Measurements from ENCODE around the gene GNAS. TPM values are rescaled to one million over a fixed set of nuclear protein-coding genes. Genes with fewer than 3 reads are reported as not detected.

Gene GNAS
- total and polyA plus RNA-seq, 9 of the 15 experiments (the other 6 are each of a cell fraction or from before 2014, with no cell fraction given): 128 to 648 (median 266) TPM

DNA sequence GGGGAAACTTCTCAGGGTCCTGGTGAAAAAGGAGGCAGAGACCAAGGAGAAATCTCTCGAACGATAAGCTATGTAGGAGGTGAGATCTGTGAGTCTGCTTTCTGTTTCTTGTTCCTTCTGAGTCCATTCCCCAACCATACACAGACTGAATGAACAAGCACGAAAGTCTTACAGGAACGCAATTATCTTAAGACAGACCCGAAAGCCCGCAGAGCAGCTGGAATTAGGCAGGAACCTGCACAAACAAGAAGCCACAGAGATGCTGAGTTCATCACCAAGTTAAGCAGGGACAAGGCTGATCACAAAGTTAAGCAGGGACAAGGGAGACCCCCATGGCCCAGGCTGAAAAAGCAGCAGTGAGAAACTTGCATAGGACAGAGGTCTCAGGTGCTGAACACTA, 107.1 kb downstream of the GNAS start:
- no peak overlapping the region for H2AFZ ChIP-seq (ENCODE audit: low read depth, low read length)
- peaks cover 15 to 17% of the 10 kb centered on the region in 2 experiments for H3K27me3 ChIP-seq (ENCODE audit: control insufficient read depth in 2 of 2, insufficient read depth in 2 of 2, low read length in 2 of 2)
- TF ChIP-seq CBX2 (IDR thresholded peaks at IDR 0.05; ENCODE audit: insufficient read depth, low read length, poor library complexity, severe bottlenecking) (no peak), GATAD2B (IDR thresholded peaks at IDR 0.05; ENCODE audit: borderline replicate concordance) (no peak), MEF2D (tag; conservative IDR thresholded peaks at IDR 0.05; ENCODE audit: low read depth) (no peak), CXXC5 (CRISPR knock-in tag; IDR thresholded peaks at IDR 0.05) (no peak), RBM14 (IDR thresholded peaks at IDR 0.05; ENCODE audit: borderline replicate concordance, insufficient read depth, low read depth, low read length) (no peak), ZNF561 (CRISPR knock-in tag; conservative IDR thresholded peaks at IDR 0.05) (no peak), PRMT5 (CRISPR knock-in tag; IDR thresholded peaks at IDR 0.05) (no peak), NFE2 (IDR thresholded peaks at IDR 0.05; ENCODE audit: low read depth) (no peak), ZNF121 (CRISPR knock-in tag; conservative IDR thresholded peaks at IDR 0.05) (no peak), MTF1 (CRISPR knock-in tag; IDR thresholded peaks at IDR 0.05; ENCODE audit: borderline replicate concordance) (no peak), TFAM (CRISPR knock-in tag; conservative IDR thresholded peaks at IDR 0.05) (no peak), TAF1 (IDR thresholded peaks at IDR 0.05; ENCODE audit: control insufficient read depth, extremely low read depth, insufficient read depth, low read length, severe bottlenecking) (no peak), SRSF7 (optimal IDR thresholded peaks at IDR 0.05; ENCODE audit: low read depth, low read length) (no peak), FOXA1 (IDR thresholded peaks at IDR 0.05; ENCODE audit: borderline replicate concordance) (no peak)
- ChIA-PET CTCF (ENCODE audit: low intra/inter-chr PET ratio) (no interaction called here), POLR2A (interaction anchor here (0.6 to 3.1 kb wide), 5 partner anchors 9 to 62 kb away, joined by 3 to 17 read pairs (median 6); no protein-coding TSS in a partner anchor)
- H3K9me3 ChIP-seq (replicated peaks; ENCODE audit: control insufficient read depth, insufficient read depth, low read depth, low read length): no peaks in the 10 kb centered on the region
- intact Hi-C loops (cut with micrococcal nuclease): no loop called here
- WGBS (ENCODE audit: insufficient coverage, low coverage, missing lambda C conversion rate): 2% methylated on average over 6 of the region's 6 CpGs
- H3K4me1 ChIP-seq (replicated peaks in 1 of 2; ENCODE audit: control insufficient read depth in 2 of 2, insufficient read depth in 2 of 2, low read length in 2 of 2): no peaks in the 10 kb centered on the region
- H3K9ac ChIP-seq (ENCODE audit: insufficient read depth in 1 of 2, low read depth in 2 of 2, low read length in 2 of 2): no peak overlapping the region
- FAIRE-seq (no peak), ATAC-seq (peak; percentile 45), DNase-seq (ENCODE audit: extremely low read depth in 1 of 4, low spot score in 3 of 4) (no peak)
- H3K4me2 ChIP-seq (ENCODE audit: insufficient read depth, low read length): no peak overlapping the region; the same call in 1 of the 2 replicates
- H3K27ac ChIP-seq (ENCODE audit: extremely low read depth, low read depth, low read length): no peak overlapping the region
- H3K4me3 ChIP-seq: no peak overlapping the region
- H4K20me1 ChIP-seq (replicated peaks; ENCODE audit: control insufficient read depth, insufficient read depth, low read length): no peaks in the 10 kb centered on the region
- no peaks in the 10 kb centered on the region for H3K9me1 ChIP-seq (ENCODE audit: control insufficient read depth, insufficient read depth, low read length)
- no peaks in the 10 kb centered on the region for H3K79me2 ChIP-seq (ENCODE audit: control insufficient read depth, insufficient read depth, low read length)
- H3K36me3 ChIP-seq (ENCODE audit: control insufficient read depth, insufficient read depth, low read length): no peaks in the 10 kb centered on the region
- BruUV-seq (replicated peaks): no TSS peak
- in situ Hi-C loops (cut with MboI): no loop called here

MicroRNA genes within 50 kb of the gene (microRNA counts, 767-probe panel; counts per million panel counts)
- microRNA hsa-miR-296-3p (not detected), microRNA hsa-miR-296-5p (3,455 counts per million, percentile 75 among the panel's probes with 10 or more counts), microRNA hsa-miR-298 (not detected)

Small RNAs within 50 kb of the gene (microRNA-seq; reads per million reads assigned to microRNA genes)
- gene MIR298 (ENCODE audit: borderline microRNAs expressed): not detected

Small RNAs within 50 kb of the gene (small RNA-seq; reads per million reads assigned to genes)
- not detected for gene MIR298
- not detected for gene RF02127
- gene RF02128: not detected
- gene RF02130: not detected
- not detected for gene RF02131

Other genes starting within 250 kb of the GNAS start
Only the 7 nearest of the 8 such genes appear.
- gene NPEPL1, start 159.9 kb upstream of the GNAS start, total RNA-seq (2014; rRNA removed): 1.1 and 1.4 TPM in 2 replicates
- gene NPEPL1, start 159.9 kb upstream of the GNAS start, total RNA-seq (2014; rRNA removed; fragmentation: Illumina TruSeq; extraction: Trizol): 0.22 and 0.29 TPM in 2 replicates
- 1.7 and 1.9 TPM in 2 replicates for gene NPEPL1, start 159.9 kb upstream of the GNAS start, total RNA-seq (2015; rRNA removed; fragmentation: Illumina TruSeq; extraction: Trizol)
- gene NPEPL1, start 159.9 kb upstream of the GNAS start, total RNA-seq (2021): 2.3 and 3.9 TPM in 2 replicates
- gene NPEPL1, start 159.9 kb upstream of the GNAS start, polyA plus RNA-seq (2011; rRNA removed): 0.36 and 1.6 TPM in 2 replicates
- 0.94 and 1.8 TPM in 2 replicates for gene NPEPL1, start 159.9 kb upstream of the GNAS start, polyA plus RNA-seq (2014; fragmentation: Illumina TruSeq; extraction: Trizol)
- gene NPEPL1, start 159.9 kb upstream of the GNAS start, polyA plus RNA-seq (2014; fragmentation: Nextera tagmentation; extraction: Ambion mirVana): under 1 TPM; 0.04 to 0.07 TPM
- gene NPEPL1, start 159.9 kb upstream of the GNAS start, polyA plus RNA-seq (2014; rRNA removed): 5.0 and 5.6 TPM in 2 replicates
- gene GNAS-AS1, start 1.8 kb upstream of the GNAS start, total RNA-seq (2014; rRNA removed): 0.73 and 2.5 TPM in 2 replicates
- gene GNAS-AS1, start 1.8 kb upstream of the GNAS start, total RNA-seq (2014; rRNA removed; fragmentation: Illumina TruSeq; extraction: Trizol): 0.25 and 0.45 TPM in 2 replicates
- gene GNAS-AS1, start 1.8 kb upstream of the GNAS start, total RNA-seq (2015; rRNA removed; fragmentation: Illumina TruSeq; extraction: Trizol): 0.64 and 0.69 TPM in 2 replicates
- 1.2 and 1.3 TPM in 2 replicates for gene GNAS-AS1, start 1.8 kb upstream of the GNAS start, total RNA-seq (2021)
- gene GNAS-AS1, start 1.8 kb upstream of the GNAS start, polyA plus RNA-seq (2011; rRNA removed): 0.07 TPM in 2 replicates
- 0.21 and 0.90 TPM in 2 replicates for gene GNAS-AS1, start 1.8 kb upstream of the GNAS start, polyA plus RNA-seq (2014; fragmentation: Illumina TruSeq; extraction: Trizol)
- gene GNAS-AS1, start 1.8 kb upstream of the GNAS start, polyA plus RNA-seq (2014; fragmentation: Nextera tagmentation; extraction: Ambion mirVana): under 1 TPM; 0.04 to 0.14 TPM
- 1.0 and 1.8 TPM in 2 replicates for gene GNAS-AS1, start 1.8 kb upstream of the GNAS start, polyA plus RNA-seq (2014; rRNA removed)
- gene NELFCD, start 128.5 kb downstream of the GNAS start, total RNA-seq (2014; rRNA removed): 96.5 and 113 TPM in 2 replicates
- gene NELFCD, start 128.5 kb downstream of the GNAS start, total RNA-seq (2014; rRNA removed; fragmentation: Illumina TruSeq; extraction: Trizol): 77.9 and 80.6 TPM in 2 replicates
- gene NELFCD, start 128.5 kb downstream of the GNAS start, total RNA-seq (2015; rRNA removed; fragmentation: Illumina TruSeq; extraction: Trizol): 84.7 and 86.6 TPM in 2 replicates
- 111 and 116 TPM in 2 replicates for gene NELFCD, start 128.5 kb downstream of the GNAS start, total RNA-seq (2021)
- gene NELFCD, start 128.5 kb downstream of the GNAS start, polyA plus RNA-seq (2011; rRNA removed): 138 and 163 TPM in 2 replicates
- gene NELFCD, start 128.5 kb downstream of the GNAS start, polyA plus RNA-seq (2014; fragmentation: Illumina TruSeq; extraction: Trizol): 136 and 137 TPM in 2 replicates
- 10 to 100 TPM; 11.7 to 22.2 TPM for gene NELFCD, start 128.5 kb downstream of the GNAS start, polyA plus RNA-seq (2014; fragmentation: Nextera tagmentation; extraction: Ambion mirVana)
- 121 and 123 TPM in 2 replicates for gene NELFCD, start 128.5 kb downstream of the GNAS start, polyA plus RNA-seq (2014; rRNA removed)
- 73.2 and 83.8 TPM in 2 replicates for gene CTSZ, start 154.5 kb downstream of the GNAS start, total RNA-seq (2014; rRNA removed)
- gene CTSZ, start 154.5 kb downstream of the GNAS start, total RNA-seq (2014; rRNA removed; fragmentation: Illumina TruSeq; extraction: Trizol): 62.6 and 63.8 TPM in 2 replicates
- 82.8 and 82.9 TPM in 2 replicates for gene CTSZ, start 154.5 kb downstream of the GNAS start, total RNA-seq (2015; rRNA removed; fragmentation: Illumina TruSeq; extraction: Trizol)
- 84.7 and 97.7 TPM in 2 replicates for gene CTSZ, start 154.5 kb downstream of the GNAS start, total RNA-seq (2021)
- gene CTSZ, start 154.5 kb downstream of the GNAS start, polyA plus RNA-seq (2011; rRNA removed): 83.8 and 93.1 TPM in 2 replicates
- gene CTSZ, start 154.5 kb downstream of the GNAS start, polyA plus RNA-seq (2014; fragmentation: Illumina TruSeq; extraction: Trizol): 123 and 143 TPM in 2 replicates
- gene CTSZ, start 154.5 kb downstream of the GNAS start, polyA plus RNA-seq (2014; fragmentation: Nextera tagmentation; extraction: Ambion mirVana): 1 to 10 TPM; 1.6 to 5.3 TPM
- 96.2 and 107 TPM in 2 replicates for gene CTSZ, start 154.5 kb downstream of the GNAS start, polyA plus RNA-seq (2014; rRNA removed)
- 1.7 and 2.1 TPM in 2 replicates for gene TUBB1, start 166.7 kb downstream of the GNAS start, total RNA-seq (2014; rRNA removed)
- gene TUBB1, start 166.7 kb downstream of the GNAS start, total RNA-seq (2014; rRNA removed; fragmentation: Illumina TruSeq; extraction: Trizol): 2.3 and 2.8 TPM in 2 replicates
- 2.0 and 2.4 TPM in 2 replicates for gene TUBB1, start 166.7 kb downstream of the GNAS start, total RNA-seq (2015; rRNA removed; fragmentation: Illumina TruSeq; extraction: Trizol)
- 1.9 and 3.9 TPM in 2 replicates for gene TUBB1, start 166.7 kb downstream of the GNAS start, total RNA-seq (2021)
- gene TUBB1, start 166.7 kb downstream of the GNAS start, polyA plus RNA-seq (2011; rRNA removed): 1.1 and 3.6 TPM in 2 replicates
- gene TUBB1, start 166.7 kb downstream of the GNAS start, polyA plus RNA-seq (2014; fragmentation: Illumina TruSeq; extraction: Trizol): 3.1 and 4.1 TPM in 2 replicates
- 1 to 10 TPM; 1.5 to 1.6 TPM for gene TUBB1, start 166.7 kb downstream of the GNAS start, polyA plus RNA-seq (2014; fragmentation: Nextera tagmentation; extraction: Ambion mirVana)
- gene TUBB1, start 166.7 kb downstream of the GNAS start, polyA plus RNA-seq (2014; rRNA removed): 1.9 and 3.0 TPM in 2 replicates
- gene ATP5F1E, start 179.6 kb downstream of the GNAS start, total RNA-seq (2014; rRNA removed): 49.4 and 64.1 TPM in 2 replicates
- 113 and 123 TPM in 2 replicates for gene ATP5F1E, start 179.6 kb downstream of the GNAS start, total RNA-seq (2014; rRNA removed; fragmentation: Illumina TruSeq; extraction: Trizol)
- gene ATP5F1E, start 179.6 kb downstream of the GNAS start, total RNA-seq (2015; rRNA removed; fragmentation: Illumina TruSeq; extraction: Trizol): 98.7 and 109 TPM in 2 replicates
- gene ATP5F1E, start 179.6 kb downstream of the GNAS start, total RNA-seq (2021): 125 and 146 TPM in 2 replicates
- gene ATP5F1E, start 179.6 kb downstream of the GNAS start, polyA plus RNA-seq (2011; rRNA removed): 140 and 167 TPM in 2 replicates
- gene ATP5F1E, start 179.6 kb downstream of the GNAS start, polyA plus RNA-seq (2014; fragmentation: Illumina TruSeq; extraction: Trizol): 60.3 and 67.7 TPM in 2 replicates
- 100 to 1,000 TPM; 161 to 162 TPM for gene ATP5F1E, start 179.6 kb downstream of the GNAS start, polyA plus RNA-seq (2014; fragmentation: Nextera tagmentation; extraction: Ambion mirVana)
- gene ATP5F1E, start 179.6 kb downstream of the GNAS start, polyA plus RNA-seq (2014; rRNA removed): 109 and 117 TPM in 2 replicates
- 90.3 and 96.8 TPM in 2 replicates for gene PRELID3B, start 190.1 kb downstream of the GNAS start, total RNA-seq (2014; rRNA removed)
- 136 and 140 TPM in 2 replicates for gene PRELID3B, start 190.1 kb downstream of the GNAS start, total RNA-seq (2014; rRNA removed; fragmentation: Illumina TruSeq; extraction: Trizol)
- 112 and 120 TPM in 2 replicates for gene PRELID3B, start 190.1 kb downstream of the GNAS start, total RNA-seq (2015; rRNA removed; fragmentation: Illumina TruSeq; extraction: Trizol)
- 99.5 and 105 TPM in 2 replicates for gene PRELID3B, start 190.1 kb downstream of the GNAS start, total RNA-seq (2021)
- 83.6 and 96.0 TPM in 2 replicates for gene PRELID3B, start 190.1 kb downstream of the GNAS start, polyA plus RNA-seq (2011; rRNA removed)
- gene PRELID3B, start 190.1 kb downstream of the GNAS start, polyA plus RNA-seq (2014; fragmentation: Illumina TruSeq; extraction: Trizol): 91.7 and 101 TPM in 2 replicates
- 100 to 1,000 TPM; 156 to 186 TPM for gene PRELID3B, start 190.1 kb downstream of the GNAS start, polyA plus RNA-seq (2014; fragmentation: Nextera tagmentation; extraction: Ambion mirVana)
- gene PRELID3B, start 190.1 kb downstream of the GNAS start, polyA plus RNA-seq (2014; rRNA removed): 77.0 and 81.2 TPM in 2 replicates